ENCODE data around the gene JAK1. TPM values are rescaled to one million over a fixed set of nuclear protein-coding genes. Genes with fewer than 3 reads are reported as not detected.

Gene JAK1
- total and polyA plus RNA-seq, 3 donors from 2014 or later: 100 to 142 (median 117) TPM

- intact Hi-C loops (cut with DNase I; ENCODE audit: low total_unique reads): no loop called here
- H3K36me3 ChIP-seq (ENCODE audit: low read depth, missing control alignments): no peaks in the 10 kb centered on the region
These were observed 110.8 kb downstream of the JAK1 start for GRCh38 chr1:64855557-64855956.

GRCh38 chr1:64854674-64855073 is 111.7 kb downstream of the JAK1 start:
- 66 to 89% methylated on average over 5 of the region's 5 CpGs for WGBS, 2 donors
- no peaks in the 10 kb centered on the region for H3K9me3 ChIP-seq
- intact Hi-C loops (cut with DNase I; ENCODE audit: low total_unique reads): no loop called here

More at GRCh38 chr1:64855557-64855956, 110.8 kb downstream of the JAK1 start:
- WGBS, 2 donors: 92 to 95% methylated on average over 8 of the region's 8 CpGs
- Histone ChIP-seq H3K27me3 (no peaks in the 10 kb centered on the region), H3K4me3 (no peak overlapping the region), H3K27ac (no peak overlapping the region), H3K9me3 (no peaks in the 10 kb centered on the region), H3K4me1 (no peaks in the 10 kb centered on the region)
- TF ChIP-seq, protein P1, sequence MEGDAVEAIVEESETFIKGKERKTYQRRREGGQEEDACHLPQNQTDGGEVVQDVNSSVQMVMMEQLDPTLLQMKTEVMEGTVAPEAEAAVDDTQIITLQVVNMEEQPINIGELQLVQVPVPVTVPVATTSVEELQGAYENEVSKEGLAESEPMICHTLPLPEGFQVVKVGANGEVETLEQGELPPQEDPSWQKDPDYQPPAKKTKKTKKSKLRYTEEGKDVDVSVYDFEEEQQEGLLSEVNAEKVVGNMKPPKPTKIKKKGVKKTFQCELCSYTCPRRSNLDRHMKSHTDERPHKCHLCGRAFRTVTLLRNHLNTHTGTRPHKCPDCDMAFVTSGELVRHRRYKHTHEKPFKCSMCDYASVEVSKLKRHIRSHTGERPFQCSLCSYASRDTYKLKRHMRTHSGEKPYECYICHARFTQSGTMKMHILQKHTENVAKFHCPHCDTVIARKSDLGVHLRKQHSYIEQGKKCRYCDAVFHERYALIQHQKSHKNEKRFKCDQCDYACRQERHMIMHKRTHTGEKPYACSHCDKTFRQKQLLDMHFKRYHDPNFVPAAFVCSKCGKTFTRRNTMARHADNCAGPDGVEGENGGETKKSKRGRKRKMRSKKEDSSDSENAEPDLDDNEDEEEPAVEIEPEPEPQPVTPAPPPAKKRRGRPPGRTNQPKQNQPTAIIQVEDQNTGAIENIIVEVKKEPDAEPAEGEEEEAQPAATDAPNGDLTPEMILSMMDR (IDR thresholded peaks at IDR 0.05): no peak
- TF ChIP-seq POLR2A (IDR thresholded peaks at IDR 0.05): no peak
- DNase-seq: no peak

DNA sequence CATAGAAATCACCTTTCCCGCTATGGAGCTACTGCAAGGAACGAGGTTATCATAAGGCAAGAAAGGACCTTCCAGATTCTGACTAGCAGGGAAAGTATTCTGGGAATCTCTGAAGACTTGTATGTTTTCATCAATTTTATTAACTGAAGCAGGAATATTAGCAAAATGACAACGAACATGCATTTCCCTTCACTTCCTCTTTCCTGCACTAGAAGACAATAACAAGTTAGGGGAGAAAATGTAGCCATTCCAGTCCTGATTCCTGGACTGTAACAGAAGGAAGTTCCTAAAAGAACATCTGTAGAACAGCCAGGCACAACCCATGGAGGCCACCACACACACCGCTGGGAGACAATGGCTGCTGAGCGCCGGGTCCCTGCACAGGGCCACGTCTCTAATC is 114.7 kb downstream of the JAK1 start:
- intact Hi-C loops (cut with DNase I; ENCODE audit: low total_unique reads): no loop called here
- no peak for TF ChIP-seq POLR2A (IDR thresholded peaks at IDR 0.05)
- TF ChIP-seq, protein P1 (IDR thresholded peaks at IDR 0.05): no peak
- Histone ChIP-seq H3K27ac (no peak overlapping the region), H3K4me1 (no peaks in the 10 kb centered on the region), H3K27me3 (no peaks in the 10 kb centered on the region), H3K4me3 (no peak overlapping the region), H3K36me3 (ENCODE audit: low read depth, missing control alignments) (no peaks in the 10 kb centered on the region), H3K9me3 (no peaks in the 10 kb centered on the region)
- 76 to 83% methylated on average over 7 of the region's 7 CpGs for WGBS, 2 donors
- DNase-seq: no peak

More at GRCh38 chr1:64854674-64855073, 111.7 kb downstream of the JAK1 start:
- Histone ChIP-seq H3K27ac (no peak overlapping the region), H3K27me3 (no peaks in the 10 kb centered on the region), H3K4me1 (no peaks in the 10 kb centered on the region), H3K4me3 (no peak overlapping the region), H3K36me3 (ENCODE audit: low read depth, missing control alignments) (no peaks in the 10 kb centered on the region)
- no peak for DNase-seq
- TF ChIP-seq POLR2A (IDR thresholded peaks at IDR 0.05): no peak
- TF ChIP-seq, protein P1 (IDR thresholded peaks at IDR 0.05): no peak

DNA sequence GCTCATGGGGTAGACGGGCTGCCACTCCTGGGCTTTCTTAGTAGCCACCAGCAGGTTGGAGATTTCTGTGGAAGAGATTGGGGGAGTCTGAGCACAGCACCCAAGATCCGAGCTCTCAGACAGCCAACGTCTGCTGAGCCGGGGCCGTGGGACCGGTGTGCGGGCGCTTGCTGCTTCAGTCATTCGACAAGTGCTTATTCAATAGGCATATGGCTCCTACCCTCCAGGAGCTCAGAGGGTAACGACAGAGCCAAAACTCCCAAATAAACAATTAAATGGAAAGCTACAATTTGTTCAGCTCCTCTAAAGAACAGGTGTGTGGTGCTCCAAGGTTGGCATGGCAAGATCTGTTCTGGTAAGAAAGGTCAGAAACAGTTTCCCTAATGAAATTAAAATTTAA is 115.5 kb downstream of the JAK1 start:
- 97 to 98% methylated on average over 9 to 10 of the region's 10 CpGs for WGBS, 2 donors
- Histone ChIP-seq H3K27ac (no peak overlapping the region), H3K27me3 (no peaks in the 10 kb centered on the region), H3K36me3 (ENCODE audit: low read depth, missing control alignments) (no peaks in the 10 kb centered on the region), H3K4me1 (no peaks in the 10 kb centered on the region), H3K4me3 (no peak overlapping the region), H3K9me3 (no peaks in the 10 kb centered on the region)
- intact Hi-C loops (cut with DNase I; ENCODE audit: low total_unique reads): no loop called here
- TF ChIP-seq, protein P1 (IDR thresholded peaks at IDR 0.05): no peak
- no peak for TF ChIP-seq POLR2A (IDR thresholded peaks at IDR 0.05)
- no peak for DNase-seq

- no peak for TF ChIP-seq POLR2A (IDR thresholded peaks at IDR 0.05)
- TF ChIP-seq, protein P1 (IDR thresholded peaks at IDR 0.05): no peak
- Histone ChIP-seq H3K36me3 (ENCODE audit: low read depth, missing control alignments) (no peaks in the 10 kb centered on the region), H3K27ac (no peak overlapping the region), H3K9me3 (no peaks in the 10 kb centered on the region), H3K4me3 (no peak overlapping the region), H3K27me3 (no peaks in the 10 kb centered on the region), H3K4me1 (no peaks in the 10 kb centered on the region)
- intact Hi-C loops (cut with DNase I; ENCODE audit: low total_unique reads): no loop called here
- no peak for DNase-seq
- WGBS, 2 donors: 89 to 94% methylated on average over 6 to 11 of the region's 11 CpGs
These were observed 116.4 kb downstream of the JAK1 start for GRCh38 chr1:64849942-64850341.
